Sigmoid colon (tissue), 4 donors: ENCODE results near the gene GARNL3.

Source experiments
- CTCF ChIP-seq, 4 experiments: fragments of 450-650 bp in 3 of 4; fragments of 200-600 bp in 1 of 4; IDR thresholded peaks; one replicate each; pipeline ENCODE4 v1.5.1; 2016 to 2019; ENCODE audit warnings: antibody characterized with exemption in 4 of 4, mild to moderate bottlenecking in 3 of 4, moderate library complexity in 2 of 4
- POLR2AphosphoS5 ChIP-seq, 4 donors: sonication (generic); formaldehyde crosslinking; IDR thresholded peaks; one replicate each; pipeline ENCODE4 v1.6.1; 2017; ENCODE audit warnings: antibody characterized with exemption in 4 of 4

GRCh38 chr9:127351182-127352166 lies 86.9 kb downstream of the GARNL3 start:
- TF ChIP-seq CTCF (IDR thresholded peaks at IDR 0.05) (no peak), POLR2AphosphoS5 (IDR thresholded peaks at IDR 0.05) (no peak)
